Activated CD4-positive, alpha-beta T cell treated with anti-CD3 and anti-CD28 coated beads, Interleukin-2, amount 50 U/mL, for 16 hours (primary cell): Measurements from ENCODE around the gene CACNB3.
"Not testable (repeated sequence)": the region's sequence is repeated elsewhere in the genome, so short reads cannot be mapped to it uniquely, and the experiment has no call there.

ENCODE experiments used
- DNase-seq: peaks from one replicate; pipeline ENCODE4 v3.0.0-alpha.2; 2020

The CACNB3 gene

DNA sequence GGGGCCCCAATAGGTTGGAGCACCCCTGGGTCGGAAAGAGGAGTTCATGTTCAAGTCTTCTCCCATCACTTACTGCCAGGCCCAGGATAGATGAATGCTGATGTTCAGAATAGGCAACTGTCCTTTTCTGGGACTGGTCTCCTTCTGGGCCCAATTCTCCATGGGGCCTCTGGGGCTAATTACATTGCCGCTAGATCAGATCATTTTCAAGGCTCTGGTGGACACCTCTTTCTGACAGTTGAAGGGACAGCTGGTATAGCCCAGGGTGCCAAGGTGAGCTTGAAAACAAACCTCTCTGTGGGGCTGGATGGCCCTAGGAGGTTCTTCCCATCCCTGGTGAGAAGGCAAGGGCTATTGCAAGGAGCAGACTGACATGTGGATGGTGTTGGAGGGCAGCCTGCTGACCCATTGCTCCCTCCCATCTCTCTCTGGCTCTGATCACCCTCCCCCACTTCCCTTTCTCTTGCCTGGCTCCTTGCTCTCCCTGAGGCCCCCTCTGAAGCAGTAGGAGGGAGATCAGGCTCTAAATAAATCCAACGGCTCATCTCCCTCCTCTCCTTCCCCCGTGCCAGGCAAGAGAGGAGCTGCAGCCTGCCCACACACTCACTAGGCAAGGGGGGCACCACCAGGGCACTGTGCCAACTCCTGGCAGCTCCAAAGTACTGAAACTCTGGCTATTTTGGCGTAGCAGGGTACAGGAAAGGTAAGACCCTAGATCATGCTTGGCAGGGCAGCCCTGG lies 1.9 kb downstream of the CACNB3 start:
- no peak for DNase-seq

DNA sequence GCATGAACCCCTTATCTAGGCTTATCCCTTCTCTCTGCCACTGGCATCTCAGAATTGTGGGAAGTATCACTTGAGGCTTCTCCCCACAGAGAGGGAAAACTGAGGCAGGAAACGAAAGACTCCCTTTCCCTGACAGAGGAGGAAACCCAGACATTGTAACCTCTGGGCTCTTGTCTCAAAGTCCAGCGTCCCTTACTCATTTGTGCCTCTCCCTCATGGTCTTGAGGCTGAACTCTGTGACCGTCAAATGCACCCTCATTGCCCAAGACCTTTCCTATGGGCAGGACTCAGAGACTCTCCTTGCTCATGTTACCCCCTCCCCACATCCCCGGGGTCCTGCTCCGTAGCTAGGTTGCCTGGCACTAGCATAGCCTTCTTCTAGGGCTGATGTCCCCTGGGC lies 3.8 kb downstream of the CACNB3 start:
- no peak for DNase-seq

DNA sequence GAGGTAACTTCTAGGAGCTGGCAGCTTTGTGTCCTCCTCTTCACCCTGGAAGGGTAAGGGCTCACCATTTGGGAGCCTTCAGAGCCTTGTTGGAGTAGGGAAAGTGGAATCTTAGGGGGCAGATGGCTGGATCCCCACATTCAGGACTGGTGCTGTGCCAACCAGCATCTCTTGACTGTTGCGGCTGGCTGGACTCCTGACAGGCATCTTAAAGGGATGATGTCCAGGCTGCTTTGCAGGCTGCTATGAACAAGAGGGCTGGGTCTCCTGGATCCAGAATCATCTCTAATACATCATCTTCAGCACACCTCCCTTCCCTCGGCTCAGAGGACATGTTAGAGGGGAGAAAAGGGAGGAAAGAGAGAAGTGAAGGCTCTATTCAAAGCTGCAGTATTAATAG lies 4.4 kb downstream of the CACNB3 start:
- no peak for DNase-seq

DNA sequence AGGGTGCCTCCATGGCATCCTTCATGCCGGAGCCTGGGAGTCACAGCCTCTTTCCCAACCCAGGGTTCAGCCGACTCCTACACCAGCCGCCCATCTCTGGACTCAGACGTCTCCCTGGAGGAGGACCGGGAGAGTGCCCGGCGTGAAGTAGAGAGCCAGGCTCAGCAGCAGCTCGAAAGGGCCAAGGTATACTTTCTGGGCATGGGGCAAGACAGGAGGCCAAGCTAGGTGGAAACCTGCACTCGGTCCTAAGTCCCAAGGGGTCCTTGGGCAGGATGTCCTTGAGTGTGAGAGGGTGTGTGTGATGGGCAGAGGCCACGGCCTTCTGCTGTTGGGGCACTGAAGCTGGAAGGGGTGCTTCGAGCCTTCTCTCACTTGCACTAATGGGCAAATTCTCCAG lies 5.0 kb downstream of the CACNB3 start:
- no peak for DNase-seq

DNA sequence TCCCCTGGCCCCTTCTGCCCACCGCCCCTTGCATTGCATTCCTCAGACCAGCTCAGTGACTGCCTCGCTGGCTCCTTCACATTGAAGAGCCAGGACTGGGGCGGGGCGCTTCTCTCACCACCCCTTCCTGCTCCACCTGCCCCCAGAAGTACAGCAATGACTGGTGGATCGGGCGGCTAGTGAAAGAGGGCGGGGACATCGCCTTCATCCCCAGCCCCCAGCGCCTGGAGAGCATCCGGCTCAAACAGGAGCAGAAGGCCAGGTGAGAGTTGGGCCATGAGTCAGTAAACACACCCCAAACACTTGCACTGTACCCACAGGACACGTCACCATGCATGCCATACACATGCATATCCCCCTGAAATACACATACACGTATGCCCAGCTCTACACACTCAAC lies 5.8 kb downstream of the CACNB3 start:
- peak; percentile 41 for DNase-seq

DNA sequence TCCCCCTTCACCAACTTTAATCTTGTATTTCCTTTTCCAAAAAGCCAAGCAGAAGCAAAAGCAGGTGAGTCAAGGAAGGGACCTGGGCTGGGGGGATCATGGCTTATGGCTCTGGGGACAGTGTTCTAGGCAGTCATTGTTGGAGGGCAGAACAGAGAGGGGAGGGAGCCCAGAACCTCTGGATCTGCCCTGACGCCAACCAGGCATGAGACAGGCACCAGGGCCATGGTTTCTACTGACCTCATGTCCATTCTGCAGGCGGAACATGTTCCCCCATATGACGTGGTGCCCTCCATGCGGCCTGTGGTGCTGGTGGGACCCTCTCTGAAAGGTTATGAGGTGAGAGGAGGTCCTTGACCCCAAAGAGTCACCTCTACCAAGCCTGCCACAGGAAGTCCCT lies 6.6 kb downstream of the CACNB3 start:
- DNase-seq: no peak

DNA sequence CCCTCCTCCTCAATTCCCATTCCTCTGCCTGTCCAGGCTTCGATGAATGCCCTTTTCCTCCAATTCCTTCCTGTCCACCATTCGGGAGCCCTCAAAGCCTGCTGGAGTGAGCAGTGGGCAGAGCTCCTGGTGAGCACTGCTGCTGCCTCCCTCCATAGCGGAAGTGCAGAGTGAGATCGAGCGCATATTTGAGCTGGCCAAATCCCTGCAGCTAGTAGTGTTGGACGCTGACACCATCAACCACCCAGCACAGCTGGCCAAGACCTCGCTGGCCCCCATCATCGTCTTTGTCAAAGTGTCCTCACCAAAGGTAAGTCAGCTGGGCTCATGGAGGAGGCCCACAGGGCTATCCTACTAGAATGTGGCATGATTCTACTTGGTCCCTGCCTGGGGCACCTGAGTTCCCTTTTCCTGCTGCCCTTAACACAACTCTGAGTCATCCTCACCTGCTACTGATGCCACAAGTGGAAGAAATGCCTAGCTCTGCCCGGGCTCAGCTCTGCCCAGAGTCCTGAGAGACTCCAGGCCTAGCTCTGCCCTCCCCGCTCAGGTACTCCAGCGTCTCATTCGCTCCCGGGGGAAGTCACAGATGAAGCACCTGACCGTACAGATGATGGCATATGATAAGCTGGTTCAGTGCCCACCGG lies 8.0 kb downstream of the CACNB3 start:
- DNase-seq: no peak

DNA sequence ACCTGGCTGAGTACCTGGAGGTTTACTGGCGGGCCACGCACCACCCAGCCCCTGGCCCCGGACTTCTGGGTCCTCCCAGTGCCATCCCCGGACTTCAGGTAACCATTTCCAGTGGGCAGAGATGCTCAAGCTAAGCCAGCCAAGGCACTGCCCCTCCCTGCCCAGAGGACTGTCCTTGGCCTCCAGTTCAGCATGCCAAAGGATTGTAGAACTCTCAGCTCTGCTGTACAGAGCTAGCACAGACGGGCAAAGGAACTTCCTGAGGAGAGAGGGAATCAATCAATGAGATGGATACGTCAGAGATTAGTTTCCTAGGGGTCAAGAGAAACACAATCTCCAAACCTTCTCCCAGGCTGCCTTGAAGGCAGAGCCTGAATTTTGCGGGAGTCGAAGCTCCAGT lies 8.7 kb downstream of the CACNB3 start:
- DNase-seq: no peak

DNA sequence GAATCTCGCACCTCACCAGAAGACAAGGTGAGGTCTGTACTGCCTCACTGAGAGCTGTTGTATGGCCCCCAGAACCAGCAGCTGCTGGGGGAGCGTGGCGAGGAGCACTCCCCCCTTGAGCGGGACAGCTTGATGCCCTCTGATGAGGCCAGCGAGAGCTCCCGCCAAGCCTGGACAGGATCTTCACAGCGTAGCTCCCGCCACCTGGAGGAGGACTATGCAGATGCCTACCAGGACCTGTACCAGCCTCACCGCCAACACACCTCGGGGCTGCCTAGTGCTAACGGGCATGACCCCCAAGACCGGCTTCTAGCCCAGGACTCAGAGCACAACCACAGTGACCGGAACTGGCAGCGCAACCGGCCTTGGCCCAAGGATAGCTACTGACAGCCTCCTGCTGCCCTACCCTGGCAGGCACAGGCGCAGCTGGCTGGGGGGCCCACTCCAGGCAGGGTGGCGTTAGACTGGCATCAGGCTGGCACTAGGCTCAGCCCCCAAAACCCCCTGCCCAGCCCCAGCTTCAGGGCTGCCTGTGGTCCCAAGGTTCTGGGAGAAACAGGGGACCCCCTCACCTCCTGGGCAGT lies 9.3 kb downstream of the CACNB3 start:
- DNase-seq: no peak

DNA sequence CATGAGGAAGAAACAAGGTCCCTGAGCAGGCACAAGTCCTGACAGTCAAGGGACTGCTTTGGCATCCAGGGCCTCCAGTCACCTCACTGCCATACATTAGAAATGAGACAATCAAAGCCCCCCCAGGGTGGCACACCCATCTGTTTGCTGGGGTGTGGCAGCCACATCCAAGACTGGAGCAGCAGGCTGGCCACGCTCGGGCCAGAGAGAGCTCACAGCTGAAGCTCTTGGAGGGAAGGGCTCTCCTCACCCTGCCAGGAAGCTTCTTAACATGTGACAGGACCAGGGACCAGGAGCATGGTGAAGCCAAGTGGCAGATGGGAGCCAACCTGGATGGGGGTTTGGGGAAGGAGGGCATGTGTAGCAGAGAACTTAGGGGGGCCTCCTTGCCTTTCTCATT lies 10.0 kb downstream of the CACNB3 start:
- no peak for DNase-seq

DNA sequence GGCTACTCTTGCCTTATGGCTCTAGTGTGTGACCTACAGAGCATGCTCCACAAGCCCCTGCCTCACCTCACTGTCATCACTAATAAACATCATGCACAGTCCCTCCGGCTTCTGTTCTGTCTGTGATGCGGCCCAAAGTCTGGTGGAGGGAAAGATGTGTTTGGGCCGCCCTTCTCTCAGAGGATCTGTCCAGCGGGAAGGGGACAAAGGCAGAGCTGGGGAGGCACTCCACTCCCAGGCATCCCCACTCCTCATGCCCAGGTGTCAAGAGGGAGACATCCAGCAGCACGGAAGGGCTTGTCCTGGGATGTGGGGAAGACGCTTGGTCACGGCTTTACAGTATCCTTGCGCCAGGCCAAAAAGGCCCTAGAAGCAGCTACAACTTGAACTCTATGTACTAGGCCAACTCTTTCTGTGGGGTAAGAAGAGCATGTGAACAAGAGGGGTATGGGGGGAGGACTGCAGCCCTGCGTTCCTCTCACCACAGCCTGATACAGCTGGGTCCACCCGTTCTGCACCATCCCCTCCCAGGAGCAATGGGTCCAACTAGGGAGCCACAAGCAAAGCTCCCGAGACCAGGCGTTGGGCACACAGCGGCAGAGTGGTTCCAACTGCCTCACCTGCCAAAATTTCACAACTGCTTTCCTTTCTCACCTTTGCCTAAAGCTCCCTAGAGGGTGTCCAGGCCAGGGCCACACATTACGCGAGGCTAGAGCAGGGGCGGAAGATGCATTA lies 10.7 kb downstream of the CACNB3 start:
- DNase-seq: no peak

DNA sequence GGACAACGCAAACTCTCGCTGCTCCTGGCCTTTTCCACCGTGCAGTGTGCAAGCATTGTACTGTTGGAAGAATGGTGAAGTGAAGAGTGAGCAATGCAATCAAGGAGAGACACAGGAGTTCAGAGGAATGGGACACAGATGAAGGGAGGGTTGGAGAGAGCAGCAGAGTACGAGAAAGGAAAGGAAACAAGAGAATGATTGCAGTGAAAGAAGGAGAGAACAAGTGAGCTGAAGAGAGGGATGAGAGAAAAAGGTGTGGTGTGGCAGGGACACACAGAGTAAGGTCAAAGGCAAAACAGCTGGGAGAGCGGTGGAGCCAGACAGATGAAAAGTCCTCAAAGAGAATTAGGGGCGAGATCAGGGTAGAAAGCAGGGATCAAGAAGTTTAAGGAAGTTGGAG lies 13.0 kb downstream of the CACNB3 start:
- no peak for DNase-seq

DNA sequence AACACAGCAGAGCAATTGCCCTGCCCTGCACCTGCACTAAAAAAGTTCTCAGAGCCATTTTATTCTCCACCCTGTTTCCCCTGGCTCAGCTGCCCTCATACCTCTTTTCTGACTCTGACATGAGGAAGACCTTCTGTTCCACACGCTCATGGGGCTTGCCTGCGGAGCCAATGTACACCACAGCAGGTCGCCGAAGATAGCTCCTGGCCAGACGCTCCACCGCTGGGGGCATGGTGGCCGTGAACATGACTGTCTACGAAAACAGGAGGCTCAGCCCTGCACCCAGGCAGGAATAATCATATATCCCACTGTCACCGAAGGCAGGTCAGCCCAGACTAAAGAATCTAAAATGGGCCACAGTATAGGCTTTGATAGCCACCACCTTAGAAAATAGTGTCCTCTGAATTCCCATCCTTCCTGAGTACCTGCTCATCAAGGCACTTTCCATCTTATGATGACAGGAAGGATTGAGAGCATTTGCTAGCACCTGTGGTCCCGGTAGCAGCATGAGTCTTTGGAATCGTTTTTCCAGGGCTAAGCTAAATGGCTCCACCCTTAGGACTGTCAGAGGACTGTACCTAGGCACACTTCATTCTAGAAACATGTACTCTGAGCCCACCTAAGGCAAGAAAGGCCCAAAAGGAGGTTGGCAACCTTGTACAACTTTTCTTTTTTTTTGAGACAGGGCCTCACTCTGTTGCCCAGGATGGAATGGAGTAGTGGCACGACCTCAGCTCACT lies 14.2 kb downstream of the CACNB3 start:
- DNase-seq: no peak

DNA sequence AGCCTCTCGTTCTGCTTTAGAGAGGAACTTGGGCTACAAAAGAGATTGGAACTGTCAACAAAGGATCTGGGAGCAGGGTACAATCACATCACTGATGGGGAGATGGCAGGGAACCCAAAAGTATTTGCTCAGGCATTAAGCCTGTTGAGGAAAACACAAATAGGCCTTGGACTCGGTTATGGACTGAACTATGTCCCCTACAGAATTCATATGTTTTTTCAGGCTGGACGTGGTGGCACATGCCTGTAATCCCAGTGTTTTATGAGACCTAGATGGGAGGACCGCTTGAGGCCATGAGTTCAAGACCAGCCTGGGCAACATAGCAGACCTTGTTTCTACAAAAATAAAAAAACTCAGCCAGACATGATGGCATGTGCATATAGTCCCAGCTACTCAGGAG lies 19.8 kb downstream of the CACNB3 start:
- DNase-seq: no peak

DNA sequence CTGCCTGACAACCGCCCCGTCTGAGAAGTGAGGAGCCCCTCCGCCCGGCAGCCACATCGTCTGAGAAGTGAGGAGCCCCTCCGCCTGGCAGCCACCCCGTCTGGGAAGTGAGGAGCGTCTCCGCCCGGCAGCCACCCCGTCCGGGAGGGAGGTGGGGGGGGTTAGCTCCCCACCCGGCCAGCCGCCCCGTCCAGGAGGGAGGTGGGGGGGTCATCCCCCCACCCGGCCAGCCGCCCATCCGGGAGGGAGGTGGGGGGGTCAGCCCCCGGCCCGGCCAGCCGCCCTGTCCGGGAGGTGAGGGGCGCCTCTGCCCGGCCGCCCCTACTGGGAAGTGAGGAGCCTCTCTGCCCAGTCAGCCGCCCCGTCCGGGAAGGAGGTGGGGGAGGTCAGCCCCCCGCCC lies 23.7 kb downstream of the CACNB3 start:
- not testable (repeated sequence) for DNase-seq

DNA sequence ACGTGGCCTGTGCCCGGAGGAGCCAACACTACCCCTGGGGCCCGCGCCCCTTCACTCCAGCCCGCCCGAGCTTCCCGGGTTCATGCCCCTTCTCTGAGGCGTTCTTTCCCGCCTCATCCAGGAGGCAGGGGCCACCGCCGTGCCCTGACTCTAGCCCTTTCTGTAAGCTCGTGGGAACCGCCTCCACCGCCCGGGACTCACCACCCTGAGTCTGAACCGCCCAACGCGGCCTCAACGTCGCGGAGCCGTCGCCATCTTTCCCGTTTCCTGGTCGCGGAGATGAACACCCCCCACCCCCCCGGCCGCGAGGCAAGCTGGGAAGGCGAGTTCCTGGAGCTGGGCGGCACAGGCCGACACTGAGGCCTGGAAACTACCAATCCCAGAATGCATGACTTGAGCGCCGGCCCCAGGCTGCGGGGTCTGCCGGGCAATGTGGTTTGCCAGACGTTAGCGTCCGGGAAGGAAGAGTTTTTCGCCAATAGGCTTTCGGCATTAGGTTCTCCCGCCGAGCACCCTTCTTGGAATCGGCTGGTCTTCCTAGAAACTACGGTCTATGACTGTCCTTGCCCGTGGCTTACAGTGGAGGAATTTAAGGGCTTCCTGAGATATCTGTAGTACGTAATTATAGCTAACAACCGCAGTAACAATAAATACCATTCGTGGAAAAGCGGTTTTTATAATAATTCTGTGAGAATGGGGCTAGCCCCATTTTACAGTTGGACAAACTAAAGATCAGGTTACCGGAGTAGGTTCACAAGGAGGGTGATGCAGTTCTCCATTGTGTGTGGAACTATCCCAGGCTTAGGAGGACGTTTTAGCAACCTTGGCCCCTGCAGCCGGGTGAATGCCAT lies 33.8 kb downstream of the CACNB3 start, which contains the start of gene DDX23:
DDX23 (minus strand) TSS at position 281 of the 851 bp plus-strand sequence. CDS start 6,381 bp downstream, outside the sequence.
- DNase-seq: peak; percentile 98

DNA sequence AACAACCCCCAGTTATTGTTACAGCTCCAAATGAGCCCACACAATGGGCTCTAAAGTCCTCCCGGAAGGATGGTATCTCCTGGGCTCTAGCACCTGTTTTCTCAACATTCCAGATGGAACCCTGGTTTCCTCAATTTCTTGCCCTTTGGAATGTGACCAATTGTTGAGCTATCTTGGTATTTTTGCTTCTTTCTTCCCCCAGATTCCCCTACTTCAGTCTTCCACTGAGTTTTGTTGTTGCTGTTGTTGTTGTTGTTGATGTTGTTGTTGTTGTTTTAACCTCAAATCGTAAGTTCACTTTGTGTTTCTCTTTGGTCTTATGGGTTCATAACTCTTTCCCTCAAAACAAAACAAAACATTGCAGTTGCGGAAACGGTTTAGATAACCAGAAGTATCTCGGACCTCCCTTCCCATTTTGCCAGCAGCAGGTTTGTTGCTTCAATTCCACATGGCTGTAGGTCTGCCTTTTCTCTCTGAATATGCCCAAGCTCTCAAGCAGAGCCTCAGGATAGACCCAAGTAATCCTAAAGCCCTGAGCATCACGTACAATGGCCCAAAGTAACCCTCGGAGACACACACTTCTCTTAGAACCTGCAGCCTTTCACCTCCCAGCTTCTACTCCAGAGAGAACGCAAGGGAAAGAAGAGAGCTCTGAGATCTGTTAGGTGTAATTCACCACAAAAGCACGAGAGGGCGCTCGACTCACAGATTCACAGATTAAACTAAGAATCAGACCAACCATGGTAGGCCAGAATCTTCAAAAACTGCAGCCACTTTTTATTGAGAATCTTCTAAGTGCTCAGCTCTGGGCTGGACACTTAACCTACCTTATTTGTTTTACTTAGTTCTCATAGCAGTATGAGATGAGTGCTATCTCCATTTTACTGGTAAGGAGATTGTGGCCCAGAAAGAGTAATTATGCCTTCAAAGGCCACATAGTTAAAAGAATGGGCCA lies 34.7 kb downstream of the CACNB3 start:
- peak; percentile 93 for DNase-seq

DNA sequence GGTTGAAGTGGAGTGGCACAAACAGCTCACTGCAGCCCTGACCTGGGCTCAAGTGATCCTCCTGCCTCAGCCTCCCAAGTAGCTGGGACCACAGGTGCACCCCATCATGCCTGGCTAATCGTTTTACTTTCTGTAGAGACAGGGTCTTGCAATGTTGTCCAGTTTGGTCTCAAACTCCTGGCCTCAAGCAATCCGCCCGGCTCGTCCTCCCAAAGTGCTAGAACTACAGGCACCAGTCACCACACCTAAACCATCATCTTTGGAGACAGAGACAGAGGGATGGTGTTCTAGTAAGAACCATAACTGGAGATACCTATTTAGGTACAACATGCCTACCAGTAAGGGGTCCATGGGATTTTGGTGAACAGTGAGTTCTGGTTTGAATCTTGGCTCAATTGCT lies 36.2 kb downstream of the CACNB3 start:
- DNase-seq: no peak

DNA sequence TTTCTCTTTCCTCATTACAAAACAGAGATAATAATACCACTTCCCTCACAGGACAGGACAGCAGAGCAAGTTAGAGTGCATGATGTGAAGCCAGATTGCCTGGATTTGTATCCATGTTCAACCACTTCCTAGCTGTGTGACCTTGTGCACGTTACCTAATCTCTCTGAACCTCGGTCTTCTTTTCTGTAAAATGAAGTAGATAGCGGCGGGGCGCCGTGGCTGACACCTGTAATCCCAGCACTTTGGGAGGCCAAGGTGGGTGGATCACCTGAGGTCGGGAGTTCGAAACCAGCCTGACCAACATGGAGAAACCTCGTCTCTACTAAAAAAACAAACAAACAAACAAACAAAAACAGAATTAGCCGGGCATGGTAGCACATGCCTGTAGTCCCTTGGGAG lies 36.6 kb downstream of the CACNB3 start:
- DNase-seq: not testable (repeated sequence)

DNA sequence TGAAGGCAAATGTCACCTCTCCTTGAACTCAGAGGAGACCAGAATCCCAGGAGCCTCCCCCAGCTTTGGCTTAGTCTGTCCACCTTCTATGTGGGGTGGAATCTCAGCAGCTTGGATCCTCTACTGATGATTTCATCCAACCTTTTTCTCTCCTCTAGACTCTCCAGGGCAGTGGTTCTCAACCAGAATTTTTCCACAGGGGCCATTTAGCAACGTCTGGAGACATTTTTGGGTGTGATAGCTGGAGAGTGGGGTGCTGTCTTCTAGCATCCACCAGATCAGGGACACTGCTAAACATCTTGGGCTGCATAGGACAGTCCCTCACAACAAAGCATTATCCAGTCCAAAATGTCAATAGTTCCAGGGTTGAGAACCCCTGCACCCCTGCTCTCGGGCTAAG lies 38.1 kb downstream of the CACNB3 start:
- DNase-seq: no peak
